KOPT-K1 (cell line): Measurements from ENCODE around the gene CST9L.

Experiments used
- H3K27ac ChIP-seq: fragments of 200-600 bp; sonication (generic); 2 replicates; pipeline ENCODE4 v1.5.1; 2016; ENCODE audit warnings: antibody characterized with exemption, mild to moderate bottlenecking, low read depth, low read length; ENCODE audit not compliant: poor library complexity, severe bottlenecking
- H3K36me3 ChIP-seq: fragments of 200-600 bp; sonication (generic); 2 replicates; pipeline ENCODE4 v1.5.1; 2017; ENCODE audit warnings: antibody characterized with exemption, mild to moderate bottlenecking, low read length, moderate library complexity; ENCODE audit not compliant: insufficient read depth
- H3K9me3 ChIP-seq: fragments of 200-600 bp; sonication (generic); 2 replicates; pipeline ENCODE4 v1.5.1; 2017; ENCODE audit warnings: antibody characterized with exemption, low read length, mild to moderate bottlenecking; ENCODE audit not compliant: insufficient read depth, poor library complexity, severe bottlenecking

Gene CST9L

DNA sequence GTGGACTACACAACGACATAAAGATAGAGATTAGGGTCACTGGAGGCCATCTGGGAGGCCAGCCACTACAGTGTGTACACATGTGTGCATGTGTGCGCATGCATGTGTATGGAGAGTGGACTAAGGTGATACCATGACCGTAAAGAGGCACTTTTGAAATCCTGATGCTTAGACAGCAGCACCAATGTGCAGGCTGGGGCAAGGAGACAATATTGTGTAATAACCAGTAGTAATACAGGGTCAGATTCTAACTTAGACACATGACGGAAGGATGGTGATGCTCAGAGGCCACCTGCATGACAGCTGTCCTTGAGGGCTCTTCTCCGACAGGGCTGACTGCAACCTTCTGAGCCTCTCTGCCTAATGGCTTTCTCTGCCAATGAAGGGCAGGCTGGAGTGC is 25.5 kb downstream of the CST9L start:
- Histone ChIP-seq H3K36me3 (no peaks in the 10 kb centered on the region), H3K27ac (no peak overlapping the region), H3K9me3 (no peaks in the 10 kb centered on the region)

DNA sequence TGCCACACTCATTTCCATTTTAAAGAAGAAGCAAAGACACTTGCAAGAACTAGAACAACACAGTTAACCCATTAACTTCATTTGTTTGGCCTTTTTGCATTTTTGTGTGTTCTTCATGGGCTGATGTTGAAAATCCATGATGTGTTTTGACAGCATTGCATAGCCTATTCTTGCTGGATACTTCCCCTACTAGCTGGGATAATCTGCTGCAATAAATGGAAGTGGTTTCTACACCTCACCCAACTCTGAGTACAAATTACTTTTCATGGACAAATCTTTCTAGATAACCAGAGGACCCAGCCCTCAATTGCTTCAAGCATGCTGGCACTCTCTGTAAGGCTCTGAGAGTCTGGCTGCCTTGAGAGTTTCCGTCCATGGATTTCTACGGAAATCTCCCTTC is 26.5 kb downstream of the CST9L start:
- Histone ChIP-seq H3K36me3 (no peaks in the 10 kb centered on the region), H3K27ac (no peak overlapping the region), H3K9me3 (no peaks in the 10 kb centered on the region)

DNA sequence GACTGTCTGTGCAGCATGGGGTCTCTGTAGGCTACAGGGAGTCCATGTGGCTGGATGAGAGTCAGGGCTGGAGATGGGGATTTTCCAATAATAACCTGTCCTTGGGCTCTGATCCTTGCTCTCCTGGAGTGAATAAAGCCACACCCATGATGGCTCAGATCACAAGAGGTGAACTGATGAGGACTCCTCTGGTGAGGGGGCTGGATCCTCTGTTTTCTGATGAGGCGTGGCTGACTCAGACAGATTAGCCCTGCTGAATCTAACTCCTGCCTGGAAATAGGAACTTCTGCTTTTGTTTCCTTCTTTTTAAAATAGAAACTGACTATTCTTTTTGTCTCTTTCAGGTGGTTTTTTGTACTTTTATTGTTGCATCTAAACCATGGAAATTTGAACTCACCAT is 27.0 kb downstream of the CST9L start:
- no peaks in the 10 kb centered on the region for H3K9me3 ChIP-seq
- H3K27ac ChIP-seq = no peak overlapping the region
- no peaks in the 10 kb centered on the region for H3K36me3 ChIP-seq

DNA sequence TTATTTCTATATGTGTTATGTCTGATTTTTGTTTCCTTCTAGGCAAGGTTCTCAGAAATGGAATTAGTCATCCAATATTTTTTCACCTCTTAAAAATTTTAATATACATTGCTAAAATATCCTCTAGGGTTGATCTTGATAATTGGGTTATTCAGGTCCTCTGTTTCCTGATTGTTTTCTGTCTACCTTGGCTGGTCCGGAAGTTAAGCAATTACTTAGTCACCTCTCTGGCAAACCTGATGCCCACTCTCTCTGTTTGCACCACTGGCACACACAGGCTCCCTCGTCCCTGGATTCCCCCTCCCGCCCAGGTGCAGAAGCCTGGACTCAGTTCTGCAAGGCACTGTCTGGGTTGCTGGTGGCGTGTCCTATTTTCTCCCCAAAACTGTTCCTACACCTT is 27.7 kb downstream of the CST9L start:
- no peak overlapping the region for H3K27ac ChIP-seq
- H3K9me3 ChIP-seq = no peaks in the 10 kb centered on the region
- no peaks in the 10 kb centered on the region for H3K36me3 ChIP-seq

DNA sequence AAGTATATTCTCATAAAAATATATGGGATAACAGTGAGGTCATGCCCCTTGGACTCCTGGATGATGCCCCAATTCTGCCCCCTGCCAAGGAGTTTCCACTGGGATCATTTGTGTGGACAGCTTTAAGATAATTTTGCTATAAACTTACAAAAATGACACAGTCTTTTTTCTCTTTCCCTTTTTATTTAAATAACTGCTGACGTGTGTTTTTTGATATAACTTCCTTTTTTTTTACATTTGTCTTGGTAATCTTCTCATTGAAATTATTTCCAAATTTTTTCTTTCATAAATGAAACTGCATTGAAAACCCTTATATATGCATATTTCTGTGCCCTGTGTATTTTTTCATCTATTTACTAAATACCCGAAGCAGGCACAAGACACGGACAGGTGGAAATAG is 31.3 kb downstream of the CST9L start:
- H3K27ac ChIP-seq = no peak overlapping the region
- H3K9me3 ChIP-seq = no peaks in the 10 kb centered on the region
- no peaks in the 10 kb centered on the region for H3K36me3 ChIP-seq

DNA sequence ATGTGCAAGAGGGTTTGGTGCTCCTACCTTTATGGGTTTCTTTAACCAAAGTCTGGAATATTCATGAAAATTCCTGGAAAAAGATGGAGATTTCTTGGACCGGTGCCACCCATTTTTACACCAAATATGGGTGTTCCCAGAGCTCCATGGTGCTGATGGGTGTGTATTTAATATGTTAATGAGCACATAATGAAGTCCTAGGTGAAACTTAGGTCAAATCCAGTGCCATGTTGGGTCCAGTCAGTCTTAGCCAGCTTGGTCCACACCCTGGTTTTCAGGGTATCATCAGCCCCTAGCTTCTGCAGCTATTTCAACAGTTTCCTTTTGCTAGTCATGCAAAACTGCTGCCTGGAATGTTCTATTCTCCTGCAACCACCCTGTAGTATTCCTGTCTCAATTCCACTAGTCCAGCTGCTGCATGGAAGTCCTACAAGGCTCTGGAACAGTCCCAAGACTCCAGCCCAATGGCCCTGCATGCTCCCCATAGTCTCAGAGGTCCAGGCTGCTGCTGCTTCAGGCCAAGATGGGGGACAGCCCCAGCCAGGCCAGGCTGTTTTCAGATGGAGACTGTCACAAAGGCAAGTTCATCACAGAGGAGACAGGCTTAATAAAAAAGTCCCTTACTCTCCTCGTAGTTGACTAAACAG is 31.8 kb downstream of the CST9L start:
- Histone ChIP-seq H3K36me3 (no peaks in the 10 kb centered on the region), H3K27ac (no peak overlapping the region), H3K9me3 (no peaks in the 10 kb centered on the region)

DNA sequence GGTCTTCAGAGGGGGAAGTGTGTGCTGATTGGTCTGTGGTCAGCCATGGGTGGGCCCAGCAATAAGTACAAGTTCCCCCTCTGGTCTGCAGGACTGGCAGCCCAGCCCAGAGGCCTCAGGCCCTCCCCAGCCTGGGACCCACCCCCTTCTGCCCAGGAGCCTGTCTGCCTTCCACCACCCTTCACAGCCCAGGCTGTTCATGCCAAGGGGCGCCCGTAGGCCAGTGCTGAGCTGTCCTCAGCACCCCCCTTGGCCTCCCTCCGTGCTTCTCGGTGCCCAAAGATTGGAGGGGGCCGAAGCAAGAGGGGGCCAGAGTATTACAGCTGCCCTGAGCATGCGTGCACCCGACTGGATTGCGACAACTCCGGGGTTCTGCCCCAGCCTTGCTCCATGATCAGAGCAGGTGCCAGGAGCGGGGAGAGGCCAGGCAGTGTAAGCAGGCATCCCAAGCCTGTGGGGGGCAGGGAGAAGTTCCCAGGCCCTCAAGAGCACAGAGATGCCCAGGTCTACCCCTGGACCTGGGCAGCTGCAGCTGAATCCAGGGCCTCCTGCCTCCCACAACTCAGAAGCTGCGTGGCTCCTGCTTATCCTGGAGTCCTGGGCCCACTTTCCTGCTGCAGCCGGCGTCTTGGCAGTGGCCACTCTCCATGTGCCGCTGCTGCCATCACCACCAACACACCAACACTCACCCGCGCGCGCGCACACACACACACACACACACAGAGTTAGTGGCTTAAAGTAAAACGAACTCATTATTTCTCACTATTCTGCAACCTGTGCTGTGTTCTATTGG is 33.3 kb downstream of the CST9L start:
- Histone ChIP-seq H3K36me3 (no peaks in the 10 kb centered on the region), H3K27ac (no peak overlapping the region), H3K9me3 (no peaks in the 10 kb centered on the region)

DNA sequence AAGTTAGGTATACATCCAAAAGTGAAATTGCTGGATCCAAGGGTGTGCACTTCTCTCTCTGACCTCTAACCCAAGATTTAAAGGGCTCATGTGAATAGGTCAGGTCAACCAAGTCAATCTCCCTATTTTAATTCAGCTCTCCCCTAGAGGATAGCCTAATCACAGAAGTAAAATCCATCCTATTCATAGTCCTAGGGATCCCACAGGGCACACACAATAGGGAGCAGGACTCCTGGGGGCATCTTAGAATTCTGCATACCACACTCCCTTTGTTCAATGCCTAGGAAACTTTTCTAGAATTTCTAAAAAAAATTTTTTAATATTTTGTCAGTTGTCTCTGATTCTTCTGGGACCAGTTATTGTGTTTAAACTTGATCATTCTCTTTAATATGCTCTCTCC is 35.1 kb downstream of the CST9L start:
- peaks cover 10% of the 10 kb centered on the region for H3K9me3 ChIP-seq
- no peak overlapping the region for H3K27ac ChIP-seq
- no peaks in the 10 kb centered on the region for H3K36me3 ChIP-seq

DNA sequence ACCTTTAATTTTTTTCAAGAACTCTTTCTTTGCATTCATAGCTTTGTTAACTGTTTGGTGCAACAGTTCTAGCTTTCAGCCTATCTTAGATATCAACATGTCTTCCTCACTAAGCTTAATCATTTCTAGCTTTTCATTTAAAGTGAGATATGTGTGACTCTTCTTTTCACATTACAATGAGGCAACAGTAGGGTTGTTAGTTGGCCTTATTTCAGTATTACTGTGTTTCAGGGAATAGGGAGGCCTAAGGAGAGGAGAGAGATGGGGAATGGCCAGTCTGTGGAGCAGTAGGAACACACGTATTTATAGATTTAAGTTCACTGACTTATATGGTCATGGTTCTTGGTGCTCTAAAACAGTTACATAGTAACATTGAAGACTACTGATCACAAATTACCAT is 35.8 kb downstream of the CST9L start:
- Histone ChIP-seq H3K36me3 (no peaks in the 10 kb centered on the region), H3K27ac (no peak overlapping the region), H3K9me3 (peaks cover 11% of the 10 kb centered on the region)

DNA sequence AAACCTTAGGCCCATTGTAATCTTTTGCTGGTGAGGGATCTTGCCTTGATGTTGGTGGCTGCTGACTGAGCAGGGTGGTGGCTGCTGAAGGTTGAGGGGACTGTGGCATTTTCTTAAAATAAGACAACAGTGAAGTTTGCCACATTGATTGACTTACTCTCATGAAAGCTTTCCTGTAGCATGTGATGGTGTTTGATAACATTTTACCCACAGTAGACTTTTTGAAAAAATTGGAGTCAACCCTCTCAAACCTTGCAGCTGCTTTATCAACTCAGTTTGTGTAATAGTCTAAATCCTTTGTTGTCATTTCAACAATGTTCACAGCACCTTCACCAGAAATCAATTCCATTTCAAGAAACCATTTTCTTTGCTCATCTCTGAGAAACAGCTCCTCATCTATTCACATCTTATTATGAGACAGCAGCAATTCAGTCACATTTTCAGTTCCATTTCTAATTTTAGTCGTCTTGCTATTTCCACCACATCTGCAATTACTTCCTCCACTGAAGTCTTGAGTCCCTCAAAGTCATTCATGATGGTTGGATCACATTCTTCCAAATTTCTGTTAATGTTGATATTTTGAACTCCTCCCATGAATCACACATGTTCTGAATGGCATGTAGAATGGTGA is 37.2 kb downstream of the CST9L start:
- Histone ChIP-seq H3K36me3 (no peaks in the 10 kb centered on the region), H3K9me3 (peaks cover 11% of the 10 kb centered on the region), H3K27ac (no peak overlapping the region)

DNA sequence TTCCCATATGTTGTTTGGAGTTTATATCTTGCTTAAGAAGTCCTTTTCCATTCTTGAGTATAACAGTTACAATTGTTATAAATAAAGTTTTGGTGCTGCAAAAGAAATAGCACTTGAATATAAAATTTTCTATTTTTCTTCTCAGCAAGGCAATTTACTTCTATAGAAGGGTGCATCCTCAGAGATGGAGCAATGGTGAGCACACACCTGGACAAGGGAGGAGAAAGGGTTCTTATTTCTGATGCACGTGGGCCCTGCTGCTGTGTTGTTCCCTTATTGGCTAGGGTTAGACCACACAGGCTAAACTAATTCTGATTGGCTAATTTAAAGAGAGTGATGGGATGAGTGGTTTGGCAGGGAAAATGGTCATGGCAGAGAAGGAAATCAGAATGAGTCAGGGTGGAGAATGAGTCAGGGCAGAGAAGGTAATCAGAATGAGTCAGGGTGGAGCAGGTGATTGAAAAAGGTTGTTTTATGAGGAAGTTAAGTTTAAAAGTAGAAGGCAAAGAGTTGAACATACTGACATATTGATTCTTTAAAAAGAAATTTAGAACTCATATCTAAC is 39.3 kb downstream of the CST9L start:
- Histone ChIP-seq H3K36me3 (no peaks in the 10 kb centered on the region), H3K9me3 (peaks cover 11% of the 10 kb centered on the region), H3K27ac (no peak overlapping the region)

DNA sequence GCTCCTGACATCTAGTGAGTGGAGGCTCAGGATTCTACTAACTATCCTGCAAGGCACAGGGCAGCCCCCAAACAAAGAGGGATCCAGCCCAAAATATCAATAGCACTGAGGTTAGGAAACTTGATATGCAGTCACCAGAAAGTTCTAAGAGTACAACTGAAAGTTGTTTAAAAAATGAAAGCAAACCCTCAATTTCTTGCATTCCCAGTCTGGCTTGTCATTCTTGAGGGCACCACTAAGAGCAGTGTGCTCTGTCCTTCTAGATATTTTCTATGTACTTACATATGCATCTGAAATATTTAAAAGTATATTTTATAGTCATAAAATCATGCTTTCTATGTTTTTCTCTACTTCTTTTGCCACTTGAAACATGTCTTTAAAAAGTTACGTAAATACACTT is 41.4 kb downstream of the CST9L start:
- no peaks in the 10 kb centered on the region for H3K36me3 ChIP-seq
- no peak overlapping the region for H3K27ac ChIP-seq
- peaks cover 11% of the 10 kb centered on the region for H3K9me3 ChIP-seq

DNA sequence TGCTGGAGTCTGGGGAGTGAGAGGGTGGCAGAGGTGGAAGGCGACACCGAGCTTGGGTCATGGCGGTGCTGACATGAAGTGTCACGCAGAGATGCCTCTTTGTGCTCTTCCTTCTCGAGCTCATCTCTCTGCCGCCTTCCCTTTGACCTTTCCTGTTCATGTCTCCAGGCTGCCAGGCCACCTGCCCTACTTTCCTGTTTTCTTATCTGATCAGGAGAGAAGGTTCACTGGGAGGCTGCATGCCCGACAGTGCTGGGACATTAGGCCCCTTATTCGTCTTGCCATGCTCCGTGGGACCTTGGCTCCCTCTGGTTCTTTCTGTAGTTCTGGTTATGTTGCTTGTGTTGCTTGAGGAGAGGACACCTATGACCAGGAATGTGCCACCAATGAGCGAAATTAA is 44.1 kb downstream of the CST9L start:
- Histone ChIP-seq H3K9me3 (peaks cover 15% of the 10 kb centered on the region), H3K27ac (no peak overlapping the region), H3K36me3 (no peaks in the 10 kb centered on the region)

DNA sequence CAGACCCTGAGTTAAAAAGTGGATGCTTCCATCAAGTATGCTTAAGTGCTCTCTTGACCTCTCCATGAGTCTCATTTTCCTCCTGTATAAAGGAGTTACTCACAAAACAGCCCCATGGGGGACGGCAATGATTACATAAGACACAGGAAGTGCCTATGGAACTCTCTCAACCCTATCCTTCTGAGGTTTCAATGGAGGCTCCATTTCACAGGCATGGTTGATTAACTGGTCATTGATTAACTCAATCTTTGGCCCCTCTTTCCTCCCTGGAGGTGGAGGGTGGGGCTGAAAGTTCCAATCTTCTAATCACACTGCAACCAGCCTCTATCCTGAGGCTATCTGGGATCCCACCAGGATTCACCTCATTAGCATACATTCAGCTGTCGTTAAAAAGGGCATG is 48.1 kb downstream of the CST9L start:
- peaks cover 4% of the 10 kb centered on the region for H3K9me3 ChIP-seq
- no peak overlapping the region for H3K27ac ChIP-seq
- H3K36me3 ChIP-seq = no peaks in the 10 kb centered on the region

DNA sequence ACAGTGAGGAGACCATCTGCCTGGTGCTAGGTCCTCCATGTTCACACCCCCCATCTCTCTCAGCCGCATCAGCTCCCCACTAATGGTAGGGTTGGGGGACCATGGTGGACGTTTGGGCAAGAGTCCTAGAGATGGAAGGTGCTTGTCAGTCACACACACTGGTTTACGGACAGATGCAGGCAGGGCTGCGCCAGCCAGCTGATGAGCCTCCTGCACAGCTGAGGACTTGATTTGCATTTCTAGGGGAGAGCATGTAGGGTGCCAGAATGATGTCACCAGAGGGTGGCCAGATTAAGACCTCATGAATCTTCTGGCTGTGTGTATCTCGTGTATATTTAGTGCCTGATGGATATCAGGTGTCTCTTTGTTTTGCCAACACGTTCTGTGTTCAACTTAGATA is 48.7 kb downstream of the CST9L start:
- no peak overlapping the region for H3K27ac ChIP-seq
- H3K9me3 ChIP-seq = peaks cover 4% of the 10 kb centered on the region
- no peaks in the 10 kb centered on the region for H3K36me3 ChIP-seq
